NOMO-1 treated with DMSO at 0.1 percent for 48 hours (cell line): ENCODE measurements around the gene TMEM132A.

Source experiments
- DNase-seq: peaks from one replicate; lab custom pipeline; 2025; ENCODE audit not compliant: unreplicated experiment; lab: John Stamatoyannopoulos, UW

Gene TMEM132A, protein sequence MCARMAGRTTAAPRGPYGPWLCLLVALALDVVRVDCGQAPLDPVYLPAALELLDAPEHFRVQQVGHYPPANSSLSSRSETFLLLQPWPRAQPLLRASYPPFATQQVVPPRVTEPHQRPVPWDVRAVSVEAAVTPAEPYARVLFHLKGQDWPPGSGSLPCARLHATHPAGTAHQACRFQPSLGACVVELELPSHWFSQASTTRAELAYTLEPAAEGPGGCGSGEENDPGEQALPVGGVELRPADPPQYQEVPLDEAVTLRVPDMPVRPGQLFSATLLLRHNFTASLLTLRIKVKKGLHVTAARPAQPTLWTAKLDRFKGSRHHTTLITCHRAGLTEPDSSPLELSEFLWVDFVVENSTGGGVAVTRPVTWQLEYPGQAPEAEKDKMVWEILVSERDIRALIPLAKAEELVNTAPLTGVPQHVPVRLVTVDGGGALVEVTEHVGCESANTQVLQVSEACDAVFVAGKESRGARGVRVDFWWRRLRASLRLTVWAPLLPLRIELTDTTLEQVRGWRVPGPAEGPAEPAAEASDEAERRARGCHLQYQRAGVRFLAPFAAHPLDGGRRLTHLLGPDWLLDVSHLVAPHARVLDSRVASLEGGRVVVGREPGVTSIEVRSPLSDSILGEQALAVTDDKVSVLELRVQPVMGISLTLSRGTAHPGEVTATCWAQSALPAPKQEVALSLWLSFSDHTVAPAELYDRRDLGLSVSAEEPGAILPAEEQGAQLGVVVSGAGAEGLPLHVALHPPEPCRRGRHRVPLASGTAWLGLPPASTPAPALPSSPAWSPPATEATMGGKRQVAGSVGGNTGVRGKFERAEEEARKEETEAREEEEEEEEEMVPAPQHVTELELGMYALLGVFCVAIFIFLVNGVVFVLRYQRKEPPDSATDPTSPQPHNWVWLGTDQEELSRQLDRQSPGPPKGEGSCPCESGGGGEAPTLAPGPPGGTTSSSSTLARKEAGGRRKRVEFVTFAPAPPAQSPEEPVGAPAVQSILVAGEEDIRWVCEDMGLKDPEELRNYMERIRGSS

DNA sequence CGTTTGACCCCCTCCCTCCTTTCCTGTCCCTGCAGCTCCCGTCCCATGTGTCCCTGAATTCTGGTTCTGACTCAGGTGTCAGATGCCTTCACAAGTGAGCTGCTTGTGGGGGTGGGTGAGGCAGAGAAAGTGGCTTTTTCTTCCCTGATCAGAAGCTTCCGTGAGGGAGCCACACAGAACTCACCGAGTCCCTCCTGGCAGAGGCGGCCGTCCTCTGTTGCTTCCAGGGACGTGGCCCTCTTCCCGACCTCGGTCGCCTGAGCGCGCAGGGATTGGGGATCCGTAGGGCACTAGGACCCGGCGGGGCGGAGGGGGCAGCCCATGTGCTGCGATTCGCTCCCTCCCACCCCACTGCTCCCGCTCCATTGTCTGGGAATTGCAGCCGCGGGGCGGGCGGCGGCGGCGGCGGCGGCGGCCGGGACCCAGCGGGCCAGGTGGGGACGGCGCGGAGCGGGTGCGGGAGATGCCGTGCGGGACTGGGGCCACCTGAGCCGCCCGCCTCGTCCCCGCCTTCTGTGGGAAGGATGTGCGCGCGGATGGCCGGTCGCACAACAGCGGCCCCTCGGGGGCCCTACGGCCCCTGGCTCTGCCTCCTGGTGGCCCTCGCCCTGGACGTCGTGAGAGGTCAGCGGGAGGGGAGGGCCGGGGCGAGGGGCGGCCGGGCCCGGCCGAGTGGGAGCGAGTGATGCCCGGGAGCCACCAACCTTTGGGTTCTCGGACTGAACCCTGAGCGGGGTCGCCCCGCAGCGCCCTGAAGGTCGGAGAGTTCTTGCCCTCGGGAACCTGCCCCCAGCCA, at the start of gene TMEM132A:
TMEM132A (plus strand) TSS at position 351 of the 796 bp plus-strand sequence; CDS start at position 525, 174 bp downstream.
- DNase-seq: no peak

DNA sequence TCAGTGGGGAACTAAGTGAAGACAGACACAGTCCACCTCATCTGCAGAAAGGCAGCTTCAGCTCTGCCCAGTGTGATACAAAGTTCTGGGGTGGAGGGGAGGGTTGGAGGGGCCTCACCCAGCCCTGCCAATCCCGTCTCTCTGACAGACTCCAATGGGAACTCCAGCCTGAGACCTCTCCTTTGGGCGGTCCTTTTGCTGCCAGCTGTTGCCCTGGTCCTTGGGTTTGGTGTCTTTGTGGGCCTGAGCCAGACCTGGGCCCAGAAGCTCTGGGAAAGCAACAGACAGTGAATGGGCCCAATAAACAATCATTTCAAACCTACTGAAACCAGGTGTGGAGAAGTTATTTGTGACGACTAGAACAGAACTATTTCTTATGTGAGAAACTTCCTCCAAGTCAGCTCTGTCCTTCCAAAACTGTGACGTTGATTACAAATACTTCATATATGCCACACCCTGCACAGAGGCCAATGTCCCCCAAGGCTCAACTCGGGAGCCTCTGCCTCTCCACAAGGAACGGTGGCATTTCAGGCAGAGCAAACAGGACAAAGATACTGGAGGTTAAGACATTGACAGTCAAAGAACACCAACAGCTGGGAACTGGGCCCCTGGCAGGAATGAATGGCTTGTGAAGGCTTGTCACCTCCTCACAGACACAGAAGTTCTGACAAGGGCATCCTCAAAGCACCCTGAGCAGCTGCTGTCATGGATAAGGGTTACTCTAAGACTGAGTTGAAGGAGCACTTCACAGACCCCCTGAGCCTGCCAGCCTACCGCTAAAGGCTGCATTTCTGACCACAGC, 48.7 kb upstream of the TMEM132A start:
- DNase-seq: no peak

DNA sequence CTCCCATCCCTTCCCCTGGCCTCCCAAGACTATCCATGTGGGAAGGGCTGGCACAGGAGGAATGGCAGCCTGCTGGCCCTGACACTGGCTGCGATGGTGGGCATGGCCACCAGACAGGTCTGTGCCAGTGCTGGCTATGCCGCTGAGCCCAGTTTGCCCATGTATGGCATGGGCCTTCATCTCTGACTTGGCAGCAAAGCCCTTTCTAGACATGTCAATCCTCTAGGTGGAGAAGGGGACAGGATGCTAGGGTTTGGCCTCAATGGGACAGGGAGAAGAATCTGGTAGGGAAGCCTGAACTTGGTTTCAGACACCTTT, 48.1 kb upstream of the TMEM132A start:
- no peak for DNase-seq

DNA sequence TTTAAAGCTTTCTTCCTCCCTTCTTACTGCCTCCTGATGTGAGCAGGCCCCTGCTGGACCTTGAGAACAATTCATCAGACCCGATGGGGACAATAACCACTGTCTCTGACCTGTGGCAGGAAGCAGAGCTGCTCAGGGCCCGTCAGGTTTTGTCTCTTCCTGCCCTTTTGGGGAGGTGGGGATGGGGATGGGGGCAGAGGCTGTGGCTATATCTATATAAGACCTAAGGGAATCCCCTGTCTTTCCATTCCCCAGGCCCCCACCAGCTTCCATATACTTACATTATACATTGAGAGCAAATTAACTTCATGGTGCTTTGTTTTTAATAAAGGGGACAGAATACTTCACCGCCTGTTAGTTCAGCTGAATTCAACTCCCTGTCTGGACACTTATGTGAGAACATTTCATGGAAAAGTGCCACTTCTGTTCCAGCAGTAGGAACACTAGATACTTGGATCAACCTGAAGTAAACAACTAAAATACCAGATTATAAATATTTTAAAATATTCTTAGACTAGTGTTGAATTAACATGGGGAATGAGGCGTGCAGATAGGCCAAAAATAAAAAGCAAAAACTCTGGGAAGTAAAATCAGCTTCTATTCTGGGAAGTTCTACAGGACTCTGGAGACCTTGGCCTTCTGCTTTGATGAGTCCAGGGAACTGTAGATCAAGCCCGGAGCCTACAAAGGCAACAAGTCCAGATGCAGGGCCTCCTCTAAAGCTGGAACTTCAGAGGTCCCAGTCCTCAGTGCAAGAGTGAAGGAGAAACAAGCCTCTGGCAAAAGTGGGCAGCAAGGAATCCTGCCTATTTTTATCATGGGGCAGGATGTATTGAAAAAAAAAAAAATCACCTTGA, 45.8 kb upstream of the TMEM132A start:
- DNase-seq: no peak

DNA sequence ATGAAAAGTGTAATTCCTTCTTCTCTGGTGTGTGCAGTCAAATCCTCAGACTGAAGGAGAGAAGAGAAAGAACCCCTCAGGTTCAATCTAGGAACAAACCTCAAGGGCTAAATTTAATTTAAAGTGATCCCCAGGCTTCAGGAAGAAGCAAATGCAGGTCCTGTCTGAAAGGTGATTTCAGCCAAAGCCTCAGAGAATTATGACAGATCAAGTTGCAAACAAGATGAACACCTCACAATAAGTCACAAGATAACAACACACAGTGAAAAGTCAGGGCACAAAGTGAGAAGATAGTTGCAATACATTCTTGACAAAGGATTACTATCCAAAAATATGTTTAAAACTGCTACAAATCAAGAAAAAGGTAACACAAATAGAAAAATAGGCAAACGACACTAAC, 45.2 kb upstream of the TMEM132A start:
- DNase-seq: no peak

DNA sequence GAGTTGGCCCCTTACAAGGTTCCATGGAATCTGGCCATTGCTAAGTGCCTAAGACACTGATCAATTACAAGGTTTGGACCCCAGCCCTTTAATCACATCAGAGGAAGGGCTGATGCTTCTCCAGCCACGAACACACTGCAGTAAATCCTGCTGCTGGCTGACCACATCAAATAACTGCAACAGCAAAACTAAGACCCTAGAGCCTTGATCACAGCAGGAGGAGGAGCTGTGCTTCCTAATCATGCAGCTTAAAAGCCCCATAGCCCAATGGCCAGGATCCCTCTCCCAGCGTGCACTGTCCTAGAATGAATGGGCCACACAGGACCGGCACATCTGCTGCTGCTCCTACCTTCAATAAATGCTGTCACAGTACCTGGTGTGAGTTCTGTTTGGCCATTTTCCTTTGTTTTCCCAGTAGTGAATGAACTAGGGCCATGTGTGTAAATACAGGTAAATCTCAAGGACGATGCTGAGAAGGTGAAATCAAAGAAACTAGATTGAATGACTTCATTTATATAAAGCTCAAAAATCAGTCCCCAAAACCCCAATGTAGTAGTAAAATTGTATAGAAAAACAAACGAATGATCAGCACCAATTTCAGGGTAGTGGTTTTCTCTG, 44.2 kb upstream of the TMEM132A start:
- no peak for DNase-seq

DNA sequence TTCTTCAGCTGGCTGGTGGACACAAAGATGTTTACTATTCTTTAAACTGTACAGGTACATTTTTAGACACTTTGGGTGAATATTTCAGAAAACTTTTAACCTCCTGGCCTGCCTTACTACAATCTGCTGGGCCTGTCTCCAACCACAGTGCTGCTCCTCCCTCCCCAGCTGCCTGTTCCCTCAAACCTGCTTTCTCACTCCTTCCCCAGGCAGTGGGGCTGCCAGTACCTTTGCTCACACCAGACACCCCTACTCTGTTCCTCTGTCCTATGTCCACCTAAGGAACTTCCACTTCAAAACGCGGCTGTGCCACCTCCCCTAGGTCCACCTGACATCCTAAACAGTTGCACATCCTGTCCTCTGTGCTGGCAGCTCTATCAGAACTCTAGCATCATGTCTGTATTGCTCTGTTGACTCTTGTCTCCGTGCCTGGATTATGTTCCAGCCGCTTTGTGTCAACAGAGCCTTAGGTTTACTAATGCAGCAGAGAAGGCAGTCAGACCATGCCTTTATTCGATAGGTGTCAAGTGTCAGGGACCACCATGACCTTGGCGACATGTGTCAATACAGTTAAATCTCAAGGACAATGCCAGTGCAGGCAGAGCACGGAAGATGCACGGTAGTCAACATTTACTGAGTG, 43.5 kb upstream of the TMEM132A start:
- DNase-seq: no peak

DNA sequence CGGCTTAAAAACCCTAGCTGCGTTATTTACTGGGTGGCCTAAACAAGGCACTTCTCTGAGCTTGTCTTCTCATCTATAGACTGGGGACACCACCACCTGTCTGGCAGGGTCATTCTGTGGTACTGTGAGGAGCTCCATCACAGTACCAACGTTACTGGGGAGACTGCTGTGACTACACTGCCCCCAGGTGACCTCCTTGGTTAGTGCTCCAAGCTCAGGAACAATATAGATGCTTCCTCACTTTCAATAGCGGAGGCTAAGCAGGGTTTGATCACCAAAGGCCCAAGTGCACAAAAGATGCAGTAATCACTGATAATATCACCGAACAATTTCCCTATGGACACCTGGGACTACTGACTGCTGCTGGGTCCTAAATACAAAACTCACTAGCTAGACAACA, 36.7 kb upstream of the TMEM132A start:
- peak; percentile 8 for DNase-seq

DNA sequence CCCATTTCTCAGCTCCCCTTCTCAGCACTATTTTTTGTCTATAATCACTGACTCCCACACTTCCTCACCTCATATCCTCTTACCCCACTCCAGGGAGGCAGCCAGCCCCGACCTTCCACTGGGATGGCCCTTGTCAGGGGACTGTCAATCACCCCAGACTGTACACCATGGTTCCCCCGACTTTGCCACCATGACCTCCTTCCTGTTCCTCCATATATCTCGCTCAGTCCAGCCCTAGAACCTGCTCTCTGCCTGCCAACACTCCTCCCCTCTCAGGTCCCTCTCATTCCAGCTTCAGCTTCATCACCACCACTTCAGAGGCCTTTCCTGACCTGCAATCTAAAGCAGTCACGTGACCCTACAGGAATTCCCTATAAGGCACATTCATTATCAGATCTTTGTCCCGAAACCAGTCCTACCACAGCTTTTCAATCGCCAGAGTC, 34.4 kb upstream of the TMEM132A start:
- no peak for DNase-seq

DNA sequence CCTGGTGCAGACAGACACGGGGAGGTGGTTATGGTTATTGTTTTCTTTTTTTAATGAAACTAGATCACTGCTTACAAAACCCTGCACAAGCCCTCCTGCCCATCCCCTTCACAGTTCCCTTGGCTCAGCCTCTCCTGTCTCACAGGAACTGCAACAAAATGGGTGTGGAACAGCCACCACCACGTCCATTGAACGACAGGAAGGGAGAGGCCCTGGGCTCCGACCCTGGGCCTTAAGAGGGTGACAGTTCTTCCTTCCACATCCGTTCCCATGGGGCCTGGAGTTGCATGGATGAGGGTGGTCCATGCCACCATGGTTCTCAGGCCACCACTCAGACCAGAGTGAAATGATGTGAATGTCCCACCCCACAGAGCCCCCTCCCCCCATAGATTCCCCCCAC, 33.6 kb upstream of the TMEM132A start:
- DNase-seq: no peak

DNA sequence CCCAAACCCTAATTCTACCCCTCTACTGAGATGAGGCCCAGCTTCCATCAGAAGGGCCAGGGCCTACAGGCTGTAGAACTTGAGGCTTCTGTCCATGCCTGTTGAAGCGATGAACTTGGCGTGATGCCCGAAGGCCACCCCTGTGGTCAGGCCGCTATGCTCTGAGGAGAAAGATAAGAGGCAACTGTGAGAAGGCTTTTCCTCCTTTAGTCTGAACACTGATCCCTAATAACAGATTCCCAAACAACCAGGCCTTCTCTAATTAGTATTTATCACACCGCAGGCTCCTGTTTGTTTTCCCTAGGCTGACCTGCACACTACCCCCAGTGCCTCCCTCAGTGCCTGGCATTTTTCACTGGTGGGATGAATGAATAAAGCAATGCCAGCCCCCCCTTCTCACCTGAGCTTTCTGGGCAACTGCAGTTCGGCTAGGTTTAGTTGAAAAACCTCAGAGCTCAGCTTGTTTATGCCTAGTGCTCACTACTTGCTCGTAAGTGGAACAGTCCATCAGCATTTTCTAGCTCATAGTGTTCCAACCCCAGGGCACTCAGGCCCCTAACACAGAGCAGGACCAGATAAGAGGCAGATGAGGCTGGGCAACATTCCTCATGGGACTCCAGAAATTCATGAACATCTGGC, 33.0 kb upstream of the TMEM132A start:
- DNase-seq: no peak

DNA sequence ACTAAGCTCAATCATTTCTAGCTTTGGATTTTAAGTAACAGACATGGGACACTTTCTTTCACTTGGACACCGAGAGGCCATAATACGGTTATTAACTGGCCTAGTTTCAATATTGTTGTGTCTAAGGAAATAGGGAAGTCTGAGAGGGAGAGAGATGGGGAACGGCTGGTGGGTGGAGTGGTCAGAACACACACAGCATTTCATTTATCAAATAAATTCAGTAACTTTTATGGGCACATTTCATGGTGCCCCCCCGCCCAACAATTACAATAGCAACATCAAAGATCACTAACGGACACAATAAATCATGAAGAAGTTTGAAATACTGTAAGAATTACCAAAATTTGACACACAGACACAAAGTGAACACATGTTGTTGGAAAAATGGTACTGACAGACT, 28.6 kb upstream of the TMEM132A start:
- no peak for DNase-seq

DNA sequence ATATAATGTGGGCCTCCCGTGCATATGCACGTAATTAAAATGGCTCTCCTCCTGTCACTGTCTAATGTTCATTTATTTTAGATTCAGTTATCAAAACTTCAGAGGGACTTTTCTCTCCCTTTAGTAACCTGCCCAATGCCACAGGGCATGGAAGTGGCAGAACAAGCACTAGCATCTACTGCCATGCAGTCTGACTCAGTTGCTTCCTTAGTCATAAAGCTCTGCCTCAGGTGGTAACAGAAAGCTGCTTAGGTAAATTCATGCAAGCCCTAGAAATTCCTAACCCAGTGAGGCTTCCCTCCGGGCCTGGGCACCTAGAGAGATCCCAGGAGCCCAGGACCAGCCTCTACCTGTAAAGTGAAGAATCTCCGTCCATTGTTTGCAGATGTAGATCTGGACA, 26.8 kb upstream of the TMEM132A start:
- no peak for DNase-seq

DNA sequence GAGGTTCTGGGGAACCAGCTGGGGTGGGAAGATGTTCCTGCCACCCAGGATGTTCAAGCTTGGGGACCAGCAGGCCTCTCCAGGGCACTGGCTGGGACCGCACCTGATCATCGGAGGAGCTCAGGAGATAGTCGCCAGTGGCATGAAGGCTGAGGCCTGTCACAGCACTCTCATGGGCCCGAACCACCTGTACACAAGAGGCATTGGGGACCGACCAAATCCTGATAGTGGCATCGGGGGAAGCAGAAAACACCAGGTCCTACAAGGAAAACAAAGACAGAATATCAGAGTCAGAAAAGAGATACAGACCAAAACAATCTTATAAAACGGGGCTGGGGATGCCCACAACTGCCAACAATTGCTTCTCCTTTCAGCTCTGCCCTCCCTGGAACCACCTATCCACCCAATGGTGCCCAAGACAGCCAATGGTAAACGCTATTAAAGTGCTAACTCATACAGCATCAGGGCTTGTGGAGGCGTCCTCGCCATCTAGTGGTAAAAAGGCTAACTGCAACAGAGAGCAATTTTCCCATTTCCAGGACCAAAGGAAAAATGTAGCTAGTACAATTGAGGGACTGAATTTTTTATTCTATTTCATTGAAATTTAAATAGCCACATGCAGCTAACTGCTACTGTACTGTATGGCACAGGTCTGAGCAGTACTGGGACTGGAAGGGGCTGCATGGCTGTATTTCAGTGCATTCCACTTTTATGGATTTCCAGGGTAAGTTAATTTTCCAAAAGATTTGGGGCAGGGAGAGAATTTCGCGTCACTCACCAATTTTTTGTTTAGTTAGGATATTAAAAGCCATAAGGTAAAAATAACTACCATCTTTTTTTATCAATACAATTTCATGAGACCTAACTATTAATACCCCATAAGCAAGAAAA, 25.0 kb upstream of the TMEM132A start:
- peak; percentile 48 for DNase-seq

DNA sequence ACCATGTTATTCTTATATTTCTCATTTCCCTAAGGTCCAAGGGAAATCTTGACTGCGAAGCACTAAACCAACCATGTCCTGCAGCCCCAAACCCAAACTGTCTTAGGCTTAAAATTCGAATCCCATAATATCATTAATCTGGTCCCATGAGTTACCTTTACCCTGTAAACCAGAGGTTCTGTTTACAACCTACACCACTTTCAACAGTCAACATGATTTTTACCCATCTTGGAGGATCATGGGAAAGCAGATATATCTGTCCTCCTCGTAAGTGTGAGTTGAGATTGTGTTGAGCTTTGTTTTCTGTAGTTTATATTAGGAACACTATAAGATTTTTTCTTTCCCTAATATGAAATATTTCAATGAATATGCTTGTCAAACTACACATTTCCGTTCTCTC, 24.3 kb upstream of the TMEM132A start:
- DNase-seq: no peak

DNA sequence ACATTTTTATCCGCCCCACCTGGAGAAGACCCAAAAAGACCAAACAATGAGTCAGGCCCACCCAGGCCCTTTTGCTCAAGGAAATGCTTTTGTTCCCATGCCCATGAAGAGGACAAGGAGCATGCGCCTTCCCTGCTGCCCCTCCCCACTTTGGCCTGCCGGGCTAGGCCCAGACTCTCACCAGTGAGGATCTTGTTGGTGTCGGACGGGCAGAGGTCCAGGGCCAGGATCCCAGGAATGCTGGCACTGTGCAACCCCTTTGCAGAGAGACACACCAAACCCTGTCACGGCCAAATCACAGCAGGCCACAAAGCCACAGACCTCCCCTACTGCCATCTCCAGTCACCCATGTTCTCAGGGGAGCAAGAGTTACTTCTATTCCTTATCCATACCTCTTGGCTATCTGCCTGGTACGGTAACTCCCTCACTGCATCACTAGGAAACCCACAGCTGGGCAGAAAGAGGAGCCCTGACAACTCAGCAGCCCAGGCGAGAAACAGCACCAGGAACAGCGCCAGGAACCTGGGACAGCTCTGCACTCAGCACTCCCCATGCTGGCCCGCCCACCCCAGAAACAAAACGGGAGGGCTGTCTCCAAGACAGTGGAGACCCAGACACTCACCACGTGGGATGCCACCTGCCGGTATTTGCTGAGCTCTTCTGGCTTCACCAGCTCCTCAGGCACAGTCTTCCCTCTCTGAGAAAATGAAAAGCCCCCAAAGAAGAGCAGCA, 23.4 kb upstream of the TMEM132A start:
- DNase-seq: no peak
